Endothelial cell of umbilical vein (primary cell): ENCODE data around the gene IFT27.

Experiments used
- EZH2 ChIP-seq: IDR thresholded peaks from 2 replicates; pipeline ENCODE4 v1.6.1; 2012; ENCODE audit warnings: borderline replicate concordance, low read depth, mild to moderate bottlenecking, moderate library complexity, low read length, inconsistent platforms; ENCODE audit not compliant: severe bottlenecking
- FOS ChIP-seq: IDR thresholded peaks from 2 replicates; pipeline ENCODE4 v1.6.1; 2011; ENCODE audit warnings: mild to moderate bottlenecking, low read length, moderate library complexity, borderline replicate concordance; ENCODE audit not compliant: insufficient read depth
- JUN ChIP-seq: IDR thresholded peaks from 2 replicates; pipeline ENCODE4 v1.6.1; 2011; ENCODE audit warnings: borderline replicate concordance, low read depth; ENCODE audit not compliant: insufficient read length, insufficient read depth
- MYC ChIP-seq: IDR thresholded peaks from one replicate; pipeline ENCODE4 v1.6.1; 2011; ENCODE audit warnings: mild to moderate bottlenecking, low read depth, low read length
- POLR2A ChIP-seq: IDR thresholded peaks from 2 replicates; pipeline ENCODE4 v1.6.1; 2012; ENCODE audit warnings: low read depth, mild to moderate bottlenecking, control low read depth, low read length
- POLR2AphosphoS5 ChIP-seq: IDR thresholded peaks from 2 replicates; pipeline ENCODE4 v1.6.1; 2012; ENCODE audit warnings: low read depth, mild to moderate bottlenecking, control low read depth, low read length, moderate library complexity; ENCODE audit not compliant: insufficient read depth
- TF ChIP-seq, protein P1 (sequence below), 2 donors: IDR thresholded peaks; 1 replicate in 1 of 2; 2 replicates in 1 of 2; pipeline ENCODE4 v1.5.1; 2011; ENCODE audit warnings: low read length in 2 of 2, mild to moderate bottlenecking in 2 of 2, moderate library complexity in 2 of 2, control low read depth in 1 of 2, inconsistent platforms in 1 of 2, low read depth in 1 of 2; ENCODE audit not compliant: insufficient read depth in 1 of 2; ENCODE audit errors: extremely low read depth in 1 of 2
- TF ChIP-seq, protein P2 (sequence below): IDR thresholded peaks from 2 replicates; pipeline ENCODE4 v1.6.1; 2011; ENCODE audit not compliant: insufficient read depth, insufficient read length

DNA sequence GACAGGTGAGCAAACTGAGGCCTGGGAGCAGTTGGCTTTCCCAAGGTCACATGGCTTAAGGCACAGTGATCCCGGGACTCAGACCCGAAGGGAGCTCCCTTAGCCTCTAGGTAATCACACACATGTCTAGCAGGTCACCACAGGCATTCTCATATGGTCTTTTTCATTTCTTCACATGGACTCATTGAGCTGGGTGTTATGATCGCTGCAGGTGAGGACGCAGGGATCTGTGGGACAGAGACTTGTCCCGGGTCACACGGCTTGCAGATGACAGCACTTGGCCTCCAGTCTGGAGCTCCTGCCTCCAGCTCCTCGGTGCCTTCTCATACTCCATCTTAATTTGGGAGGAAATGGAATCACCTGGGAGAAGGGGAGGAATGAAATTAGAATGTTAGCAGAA, 48.8 kb downstream of the IFT27 start:
- TF ChIP-seq, protein P1, sequence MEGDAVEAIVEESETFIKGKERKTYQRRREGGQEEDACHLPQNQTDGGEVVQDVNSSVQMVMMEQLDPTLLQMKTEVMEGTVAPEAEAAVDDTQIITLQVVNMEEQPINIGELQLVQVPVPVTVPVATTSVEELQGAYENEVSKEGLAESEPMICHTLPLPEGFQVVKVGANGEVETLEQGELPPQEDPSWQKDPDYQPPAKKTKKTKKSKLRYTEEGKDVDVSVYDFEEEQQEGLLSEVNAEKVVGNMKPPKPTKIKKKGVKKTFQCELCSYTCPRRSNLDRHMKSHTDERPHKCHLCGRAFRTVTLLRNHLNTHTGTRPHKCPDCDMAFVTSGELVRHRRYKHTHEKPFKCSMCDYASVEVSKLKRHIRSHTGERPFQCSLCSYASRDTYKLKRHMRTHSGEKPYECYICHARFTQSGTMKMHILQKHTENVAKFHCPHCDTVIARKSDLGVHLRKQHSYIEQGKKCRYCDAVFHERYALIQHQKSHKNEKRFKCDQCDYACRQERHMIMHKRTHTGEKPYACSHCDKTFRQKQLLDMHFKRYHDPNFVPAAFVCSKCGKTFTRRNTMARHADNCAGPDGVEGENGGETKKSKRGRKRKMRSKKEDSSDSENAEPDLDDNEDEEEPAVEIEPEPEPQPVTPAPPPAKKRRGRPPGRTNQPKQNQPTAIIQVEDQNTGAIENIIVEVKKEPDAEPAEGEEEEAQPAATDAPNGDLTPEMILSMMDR (IDR thresholded peaks at IDR 0.05; ENCODE audit: extremely low read depth in 1 of 2, insufficient read depth in 1 of 2, low read depth in 1 of 2, low read length in 2 of 2): no peak
- TF ChIP-seq POLR2A (no peak), POLR2AphosphoS5 (no peak), EZH2 (no peak), MYC (no peak), JUN (no peak), FOS (no peak)
- TF ChIP-seq, protein P2, sequence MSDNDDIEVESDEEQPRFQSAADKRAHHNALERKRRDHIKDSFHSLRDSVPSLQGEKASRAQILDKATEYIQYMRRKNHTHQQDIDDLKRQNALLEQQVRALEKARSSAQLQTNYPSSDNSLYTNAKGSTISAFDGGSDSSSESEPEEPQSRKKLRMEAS: no peak
